Loucy (cell line): ENCODE data around the gene NGFR.

Experiments used
- H2AFZ ChIP-seq: fragments of 200-600 bp; sonication (generic); 2 replicates; pipeline ENCODE4 v1.6.0; 2016; ENCODE audit warnings: antibody characterized with exemption, mild to moderate bottlenecking, low read length, moderate library complexity
- H3F3A ChIP-seq: fragments of 200-600 bp; 2 replicates; pipeline ENCODE4 v1.6.0; 2016; ENCODE audit warnings: antibody characterized with exemption, low read depth, mild to moderate bottlenecking
- H3K27me3 ChIP-seq: fragments of 200-600 bp; sonication (generic); 2 replicates; pipeline ENCODE4 v1.6.1; 2014; ENCODE audit warnings: low read length, mild to moderate bottlenecking; ENCODE audit not compliant: insufficient read depth, poor library complexity, severe bottlenecking
- H3K36me3 ChIP-seq: fragments of 200-600 bp; sonication (generic); 2 replicates; pipeline ENCODE4 v1.6.1; 2016; ENCODE audit warnings: low read length; ENCODE audit not compliant: insufficient read depth
- H3K4me1 ChIP-seq: fragments of 200-600 bp; sonication (generic); 2 replicates; pipeline ENCODE4 v1.5.1; 2014; ENCODE audit warnings: low read length, mild to moderate bottlenecking; ENCODE audit not compliant: insufficient read depth, poor library complexity, severe bottlenecking
- H3K4me2 ChIP-seq: fragments of 200-600 bp; sonication (generic); 2 replicates; pipeline ENCODE4 v1.6.0; 2014; ENCODE audit warnings: antibody characterized with exemption, low read length, low read depth, mild to moderate bottlenecking; ENCODE audit not compliant: poor library complexity, severe bottlenecking
- H3K4me3 ChIP-seq: fragments of 200-600 bp; sonication (generic); 2 replicates; pipeline ENCODE4 v1.5.1; 2014; ENCODE audit warnings: low read length, mild to moderate bottlenecking, mixed read lengths; ENCODE audit not compliant: poor library complexity, severe bottlenecking
- H3K79me2 ChIP-seq: fragments of 200-600 bp; sonication (generic); 2 replicates; pipeline ENCODE4 v1.6.1; 2014; ENCODE audit warnings: low read length; ENCODE audit not compliant: insufficient read depth
- H3K9ac ChIP-seq: fragments of 200-600 bp; sonication (generic); 2 replicates; pipeline ENCODE4 v1.6.0; 2014; ENCODE audit warnings: mild to moderate bottlenecking, low read depth, low read length, moderate library complexity; ENCODE audit not compliant: poor library complexity, severe bottlenecking
- H3K9me2 ChIP-seq: fragments of 200-600 bp; sonication (generic); replicated peaks from 2 replicates; pipeline ENCODE4 v1.6.1; 2016; ENCODE audit warnings: low read depth, low read length, mixed read lengths
- H3K9me3 ChIP-seq: fragments of 200-600 bp; sonication (generic); 2 replicates; pipeline ENCODE4 v1.6.1; 2014; ENCODE audit warnings: mild to moderate bottlenecking, antibody characterized with exemption, low read length, low read depth; ENCODE audit not compliant: insufficient read depth
- H4K20me1 ChIP-seq: fragments of 200-600 bp; sonication (generic); 2 replicates; pipeline ENCODE4 v1.6.0; 2014; ENCODE audit warnings: antibody characterized with exemption, low read length, mild to moderate bottlenecking; ENCODE audit not compliant: insufficient read depth, poor library complexity, severe bottlenecking
- EZH2phosphoT487 ChIP-seq: fragments of 200-600 bp; IDR thresholded peaks from 2 replicates; pipeline ENCODE4 v1.6.1; 2018; ENCODE audit warnings: antibody characterized with exemption, mild to moderate bottlenecking, moderate library complexity, borderline replicate concordance
- TF ChIP-seq, protein P1 (sequence below): fragments of 200-600 bp; sonication (generic); conservative IDR thresholded peaks from 2 replicates; pipeline ENCODE4 v1.5.1; 2014; ENCODE audit warnings: mild to moderate bottlenecking, antibody characterized with exemption, low read length

Gene NGFR

DNA sequence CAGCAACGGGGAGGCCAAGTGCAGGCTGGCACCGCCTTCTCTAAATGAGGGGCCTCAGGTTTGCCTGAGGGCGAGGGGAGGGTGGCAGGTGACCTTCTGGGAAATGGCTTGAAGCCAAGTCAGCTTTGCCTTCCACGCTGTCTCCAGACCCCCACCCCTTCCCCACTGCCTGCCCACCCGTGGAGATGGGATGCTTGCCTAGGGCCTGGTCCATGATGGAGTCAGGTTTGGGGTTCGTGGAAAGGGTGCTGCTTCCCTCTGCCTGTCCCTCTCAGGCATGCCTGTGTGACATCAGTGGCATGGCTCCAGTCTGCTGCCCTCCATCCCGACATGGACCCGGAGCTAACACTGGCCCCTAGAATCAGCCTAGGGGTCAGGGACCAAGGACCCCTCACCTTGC lies 18.5 kb downstream of the NGFR start:
- Histone ChIP-seq H3K4me1 (peaks cover 5% of the 10 kb centered on the region), H3K27me3 (no peaks in the 10 kb centered on the region), H3K79me2 (no peaks in the 10 kb centered on the region), H3K9me3 (no peaks in the 10 kb centered on the region), H3K4me3 (no peak overlapping the region), H3F3A (no peaks in the 10 kb centered on the region), H3K9me2 (no peaks in the 10 kb centered on the region), H3K36me3 (no peaks in the 10 kb centered on the region), H3K9ac (no peak overlapping the region), H3K4me2 (no peak overlapping the region), H2AFZ (no peak overlapping the region), H4K20me1 (no peaks in the 10 kb centered on the region)
- TF ChIP-seq, protein P1, sequence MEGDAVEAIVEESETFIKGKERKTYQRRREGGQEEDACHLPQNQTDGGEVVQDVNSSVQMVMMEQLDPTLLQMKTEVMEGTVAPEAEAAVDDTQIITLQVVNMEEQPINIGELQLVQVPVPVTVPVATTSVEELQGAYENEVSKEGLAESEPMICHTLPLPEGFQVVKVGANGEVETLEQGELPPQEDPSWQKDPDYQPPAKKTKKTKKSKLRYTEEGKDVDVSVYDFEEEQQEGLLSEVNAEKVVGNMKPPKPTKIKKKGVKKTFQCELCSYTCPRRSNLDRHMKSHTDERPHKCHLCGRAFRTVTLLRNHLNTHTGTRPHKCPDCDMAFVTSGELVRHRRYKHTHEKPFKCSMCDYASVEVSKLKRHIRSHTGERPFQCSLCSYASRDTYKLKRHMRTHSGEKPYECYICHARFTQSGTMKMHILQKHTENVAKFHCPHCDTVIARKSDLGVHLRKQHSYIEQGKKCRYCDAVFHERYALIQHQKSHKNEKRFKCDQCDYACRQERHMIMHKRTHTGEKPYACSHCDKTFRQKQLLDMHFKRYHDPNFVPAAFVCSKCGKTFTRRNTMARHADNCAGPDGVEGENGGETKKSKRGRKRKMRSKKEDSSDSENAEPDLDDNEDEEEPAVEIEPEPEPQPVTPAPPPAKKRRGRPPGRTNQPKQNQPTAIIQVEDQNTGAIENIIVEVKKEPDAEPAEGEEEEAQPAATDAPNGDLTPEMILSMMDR, result no peak
- TF ChIP-seq EZH2phosphoT487, result no peak

DNA sequence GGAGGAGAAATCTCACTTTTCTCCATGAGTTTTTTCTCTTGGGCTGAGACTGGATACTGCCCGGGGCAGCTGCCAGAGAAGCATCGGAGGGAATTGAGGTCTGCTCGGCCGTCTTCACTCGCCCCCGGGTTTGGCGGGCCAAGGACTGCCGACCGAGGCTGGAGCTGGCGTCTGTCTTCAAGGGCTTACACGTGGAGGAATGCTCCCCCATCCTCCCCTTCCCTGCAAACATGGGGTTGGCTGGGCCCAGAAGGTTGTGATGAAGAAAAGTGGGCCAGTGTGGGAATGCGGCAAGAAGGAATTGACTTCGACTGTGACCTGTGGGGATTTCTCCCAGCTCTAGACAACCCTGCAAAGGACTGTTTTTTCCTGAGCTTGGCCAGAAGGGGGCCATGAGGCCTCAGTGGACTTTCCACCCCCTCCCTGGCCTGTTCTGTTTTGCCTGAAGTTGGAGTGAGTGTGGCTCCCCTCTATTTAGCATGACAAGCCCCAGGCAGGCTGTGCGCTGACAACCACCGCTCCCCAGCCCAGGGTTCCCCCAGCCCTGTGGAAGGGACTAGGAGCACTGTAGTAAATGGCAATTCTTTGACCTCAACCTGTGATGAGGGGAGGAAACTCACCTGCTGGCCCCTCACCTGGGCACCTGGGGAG lies 19.1 kb downstream of the NGFR start:
- H4K20me1 ChIP-seq, result no peaks in the 10 kb centered on the region
- TF ChIP-seq, protein P1, result peak; percentile 30
- TF ChIP-seq EZH2phosphoT487, result no peak
- peaks cover 5% of the 10 kb centered on the region for H3K4me1 ChIP-seq
- no peaks in the 10 kb centered on the region for H3K79me2 ChIP-seq
- H3K9me2 ChIP-seq, result no peaks in the 10 kb centered on the region
- no peak overlapping the region for H2AFZ ChIP-seq
- no peaks in the 10 kb centered on the region for H3K9me3 ChIP-seq
- no peak overlapping the region for H3K4me3 ChIP-seq
- H3K36me3 ChIP-seq, result no peaks in the 10 kb centered on the region
- no peaks in the 10 kb centered on the region for H3K27me3 ChIP-seq
- H3F3A ChIP-seq, result no peaks in the 10 kb centered on the region
- H3K9ac ChIP-seq, result no peak overlapping the region
- no peak overlapping the region for H3K4me2 ChIP-seq

DNA sequence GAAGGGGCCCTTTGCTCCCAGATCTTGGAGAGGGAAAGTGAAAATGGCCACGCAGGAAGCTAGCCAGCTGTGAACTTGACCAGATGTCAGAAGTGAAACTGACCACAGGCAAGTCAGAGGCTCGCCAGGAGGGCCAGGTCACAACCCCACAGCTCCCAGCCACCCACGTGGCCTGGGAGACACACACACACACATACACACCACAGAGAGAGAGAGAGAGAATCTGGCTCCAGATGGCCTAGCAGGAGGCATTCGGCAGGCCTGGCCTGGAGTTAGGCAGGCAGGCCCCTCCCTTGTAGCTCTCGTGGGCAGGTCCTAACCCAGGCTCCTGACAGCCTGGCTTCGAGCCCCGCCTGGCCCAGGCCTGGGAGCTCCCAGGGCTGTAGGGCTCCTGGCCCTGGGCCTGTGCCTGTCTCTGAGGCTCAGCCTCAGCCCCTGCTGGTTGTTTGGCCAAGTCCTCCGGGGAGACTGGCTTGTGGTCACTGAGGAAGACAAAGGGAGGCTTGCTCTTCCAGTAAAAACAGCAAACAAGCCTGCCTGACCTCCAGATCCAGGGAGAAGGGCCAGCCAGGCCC lies 20.2 kb downstream of the NGFR start:
- peaks cover 5% of the 10 kb centered on the region for H3K4me1 ChIP-seq
- TF ChIP-seq, protein P1, result no peak
- no peak for TF ChIP-seq EZH2phosphoT487
- no peaks in the 10 kb centered on the region for H3K36me3 ChIP-seq
- no peaks in the 10 kb centered on the region for H3K27me3 ChIP-seq
- no peaks in the 10 kb centered on the region for H4K20me1 ChIP-seq
- no peaks in the 10 kb centered on the region for H3F3A ChIP-seq
- H3K4me3 ChIP-seq, result no peak overlapping the region
- no peaks in the 10 kb centered on the region for H3K9me3 ChIP-seq
- no peak overlapping the region for H3K9ac ChIP-seq
- no peak overlapping the region for H3K4me2 ChIP-seq
- H3K9me2 ChIP-seq, result no peaks in the 10 kb centered on the region
- no peak overlapping the region for H2AFZ ChIP-seq
- no peaks in the 10 kb centered on the region for H3K79me2 ChIP-seq
